ENCODE data around the gene GRIP2. TPM values are rescaled to one million over a fixed set of nuclear protein-coding genes. Genes with fewer than 3 reads are reported as not detected.
A peak's percentile ranks its signal among the peaks of the same experiment; 100 is the strongest.

The GRIP2 gene
- total and polyA plus RNA-seq, 7 donors, result under 0.01 to 1.7 (median 0.68) TPM

DNA sequence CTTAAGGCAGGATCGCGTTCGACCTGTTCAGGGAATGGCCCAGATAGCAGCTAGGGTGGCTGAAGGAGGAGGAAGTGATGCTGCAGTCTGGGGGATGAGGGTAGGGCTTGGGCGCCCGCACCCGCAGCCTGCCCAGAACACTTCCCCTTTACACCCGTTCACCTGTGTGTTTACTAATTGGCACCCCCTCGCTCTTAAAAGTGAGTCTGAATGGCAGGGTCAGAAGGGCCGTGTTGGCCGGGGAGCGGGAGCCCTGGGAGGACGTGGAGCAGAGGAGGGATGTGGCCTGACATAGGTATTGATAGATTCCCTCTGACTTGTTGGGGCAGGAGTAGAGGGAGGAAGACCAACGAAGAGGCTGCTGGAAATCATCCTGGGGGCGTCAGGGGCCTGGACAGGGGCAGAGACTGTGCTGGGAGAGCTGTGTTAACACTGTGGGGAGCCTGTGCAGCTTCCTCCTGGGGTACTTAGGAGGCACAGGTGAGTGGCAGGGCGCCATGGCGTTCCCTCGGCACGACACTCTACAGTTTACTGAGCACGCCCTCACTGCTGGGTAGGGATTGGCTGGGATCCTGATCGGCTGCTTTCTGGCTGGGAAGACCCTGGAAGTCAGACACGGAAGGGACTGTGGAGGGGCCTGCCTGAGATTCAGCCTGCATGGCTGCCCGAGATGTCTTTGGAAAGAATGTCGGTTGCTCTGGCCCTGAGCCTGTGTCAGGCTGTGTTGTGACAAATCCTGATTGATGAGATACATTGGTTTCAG, 86.1 kb downstream of the GRIP2 start:
- WGBS, 2 donors, result 63 to 65% methylated on average over 23 of the region's 23 CpGs
- Histone ChIP-seq H3K4me1 (peaks cover 0 to 45% (median 37%) of the 10 kb centered on the region in 4 donors), H3K9me3 (no peaks in the 10 kb centered on the region), H3K4me3 (no peak overlapping the region), H3K27me3 (no peaks in the 10 kb centered on the region), H3K36me3 (no peaks in the 10 kb centered on the region), H3K27ac (peak overlapping the region; percentile 82 to 97 (median 86))
- DNase-seq, result no peak
- intact Hi-C loops (cut with DNase I), result loop anchor here (2.0 kb wide), 2 partner anchors 51 to 95 kb away; partner anchors contain the start of gene SLC6A6
- TF ChIP-seq EP300 (IDR thresholded peaks at IDR 0.05) (no peak), POLR2AphosphoS5 (IDR thresholded peaks at IDR 0.05) (peak in 1 of 4 donors; percentile 6)

- WGBS, 2 donors, result 13 to 57% methylated on average over 25 of the region's 25 CpGs
- TF ChIP-seq POLR2AphosphoS5 (IDR thresholded peaks at IDR 0.05) (peak; percentile 67 to 90 (median 84)), POLR2A (IDR thresholded peaks at IDR 0.05) (no peak), EP300 (IDR thresholded peaks at IDR 0.05) (peak; percentile 1 to 84 (median 30))
- TF ChIP-seq, protein P1, sequence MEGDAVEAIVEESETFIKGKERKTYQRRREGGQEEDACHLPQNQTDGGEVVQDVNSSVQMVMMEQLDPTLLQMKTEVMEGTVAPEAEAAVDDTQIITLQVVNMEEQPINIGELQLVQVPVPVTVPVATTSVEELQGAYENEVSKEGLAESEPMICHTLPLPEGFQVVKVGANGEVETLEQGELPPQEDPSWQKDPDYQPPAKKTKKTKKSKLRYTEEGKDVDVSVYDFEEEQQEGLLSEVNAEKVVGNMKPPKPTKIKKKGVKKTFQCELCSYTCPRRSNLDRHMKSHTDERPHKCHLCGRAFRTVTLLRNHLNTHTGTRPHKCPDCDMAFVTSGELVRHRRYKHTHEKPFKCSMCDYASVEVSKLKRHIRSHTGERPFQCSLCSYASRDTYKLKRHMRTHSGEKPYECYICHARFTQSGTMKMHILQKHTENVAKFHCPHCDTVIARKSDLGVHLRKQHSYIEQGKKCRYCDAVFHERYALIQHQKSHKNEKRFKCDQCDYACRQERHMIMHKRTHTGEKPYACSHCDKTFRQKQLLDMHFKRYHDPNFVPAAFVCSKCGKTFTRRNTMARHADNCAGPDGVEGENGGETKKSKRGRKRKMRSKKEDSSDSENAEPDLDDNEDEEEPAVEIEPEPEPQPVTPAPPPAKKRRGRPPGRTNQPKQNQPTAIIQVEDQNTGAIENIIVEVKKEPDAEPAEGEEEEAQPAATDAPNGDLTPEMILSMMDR (IDR thresholded peaks at IDR 0.05), result peak in 1 of 4 experiments; percentile 30
Measured at GRCh38 chr3:14452740-14453710, 87.1 kb downstream of the GRIP2 start.

GRCh38 chr3:14451844-14452739, 88.0 kb downstream of the GRIP2 start:
- peak; percentile 94 for DNase-seq
- H3K36me3 ChIP-seq, result peaks cover 0 to 19% (median 4%) of the 10 kb centered on the region in 4 donors
- 38 to 65% methylated on average over 17 of the region's 17 CpGs for WGBS, 2 donors
- no peak overlapping the region for H3K4me3 ChIP-seq
- intact Hi-C loops (cut with DNase I), result loop anchor here (2.0 kb wide), 2 partner anchors 49 to 93 kb away; partner anchors contain the start of gene SLC6A6
- peak overlapping the region; percentile 82 to 97 (median 86) for H3K27ac ChIP-seq
- TF ChIP-seq, protein P1 (IDR thresholded peaks at IDR 0.05), result no peak
- TF ChIP-seq EP300 (IDR thresholded peaks at IDR 0.05), result peak in 2 of 4 donors; percentile 44 to 98
- no peak for TF ChIP-seq POLR2A (IDR thresholded peaks at IDR 0.05)
- peak in 3 of 4 donors; percentile 10 to 94 (median 28) for TF ChIP-seq POLR2AphosphoS5 (IDR thresholded peaks at IDR 0.05)
- H3K27me3 ChIP-seq, result no peaks in the 10 kb centered on the region
- H3K9me3 ChIP-seq, result no peaks in the 10 kb centered on the region
- H3K4me1 ChIP-seq, result peaks cover 0 to 45% (median 37%) of the 10 kb centered on the region in 4 donors

More at GRCh38 chr3:14452740-14453710, 87.1 kb downstream of the GRIP2 start:
- Histone ChIP-seq H3K27ac (peak overlapping the region; percentile 82 to 97 (median 86)), H3K4me1 (peaks cover 0 to 45% (median 37%) of the 10 kb centered on the region in 4 donors), H3K36me3 (peaks cover 0 to 10% (median 0%) of the 10 kb centered on the region in 4 donors), H3K9me3 (no peaks in the 10 kb centered on the region), H3K27me3 (no peaks in the 10 kb centered on the region), H3K4me3 (no peak overlapping the region)
- DNase-seq, result peak; percentile 98
- intact Hi-C loops (cut with DNase I), result loop anchor here (2.0 kb wide), 2 partner anchors 50 to 94 kb away; partner anchors contain the start of gene SLC6A6

GRCh38 chr3:14450922-14451606, 89.1 kb downstream of the GRIP2 start:
- Histone ChIP-seq H3K27me3 (no peaks in the 10 kb centered on the region), H3K4me3 (no peak overlapping the region), H3K9me3 (no peaks in the 10 kb centered on the region), H3K36me3 (peaks cover 0 to 22% (median 4%) of the 10 kb centered on the region in 4 donors), H3K4me1 (peaks cover 0 to 45% (median 37%) of the 10 kb centered on the region in 4 donors), H3K27ac (peak overlapping the region in 2 of 4 donors; percentile 90 to 97)
- no peak for DNase-seq
- 92 to 96% methylated on average over 5 of the region's 5 CpGs for WGBS, 2 donors
- no peak for TF ChIP-seq POLR2AphosphoS5 (IDR thresholded peaks at IDR 0.05)
- TF ChIP-seq EP300 (IDR thresholded peaks at IDR 0.05), result no peak
- TF ChIP-seq, protein P1 (IDR thresholded peaks at IDR 0.05), result no peak
- no peak for TF ChIP-seq POLR2A (IDR thresholded peaks at IDR 0.05)
- intact Hi-C loops (cut with DNase I), result no loop called here
